HG03045 (cell line): ENCODE results near the gene CCDC187.

Experiments
- ATAC-seq: cut with Tn5 transposase; IDR thresholded peaks from one replicate; pipeline ENCODE4 v1.9.1; 2021; ENCODE audit warnings: mild to moderate bottlenecking, moderate library complexity; ENCODE audit not compliant: unreplicated experiment

Gene CCDC187

GRCh38 chr9:136286359-136286986, 17.4 kb downstream of the CCDC187 start:
- ATAC-seq: no peak

GRCh38 chr9:136285501-136286358, 18.2 kb downstream of the CCDC187 start:
- ATAC-seq: no peak

- no peak for ATAC-seq
Measured at GRCh38 chr9:136284951-136285350, 18.9 kb downstream of the CCDC187 start.

- no peak for ATAC-seq
Measured at GRCh38 chr9:136284311-136284710, 19.6 kb downstream of the CCDC187 start.

GRCh38 chr9:136283291-136284235, 20.3 kb downstream of the CCDC187 start:
- peak; percentile 69 for ATAC-seq

GRCh38 chr9:136282272-136282861, 21.5 kb downstream of the CCDC187 start:
- no peak for ATAC-seq

GRCh38 chr9:136281421-136282271, 22.2 kb downstream of the CCDC187 start:
- no peak for ATAC-seq

GRCh38 chr9:136280535-136281315, 23.2 kb downstream of the CCDC187 start:
- ATAC-seq: no peak

GRCh38 chr9:136279471-136279870, 24.4 kb downstream of the CCDC187 start:
- no peak for ATAC-seq

GRCh38 chr9:136278894-136279293, 25.0 kb downstream of the CCDC187 start:
- ATAC-seq: no peak

- no peak for ATAC-seq
Measured at GRCh38 chr9:136278221-136278620, 25.7 kb downstream of the CCDC187 start.

GRCh38 chr9:136277746-136278145, 26.1 kb downstream of the CCDC187 start:
- no peak for ATAC-seq

GRCh38 chr9:136276716-136277115, 27.2 kb downstream of the CCDC187 start:
- no peak for ATAC-seq

GRCh38 chr9:136275655-136276429, 28.1 kb downstream of the CCDC187 start:
- no peak for ATAC-seq

GRCh38 chr9:136274786-136275654, 28.9 kb downstream of the CCDC187 start:
- ATAC-seq: no peak

- ATAC-seq: no peak
Measured at GRCh38 chr9:136273921-136274785, 29.7 kb downstream of the CCDC187 start.
